Measurements from ENCODE around the gene CADPS2. TPM values are rescaled to one million over a fixed set of nuclear protein-coding genes. Genes with fewer than 3 reads are reported as not detected.
"Not testable (repeated sequence)": the region's sequence is repeated elsewhere in the genome, so short reads cannot be mapped to it uniquely, and the experiment has no call there.

Gene CADPS2
- polyA plus RNA-seq, 1 experiment = 0.38 TPM

GRCh38 chr7:122643250-122643649, 243.0 kb downstream of the CADPS2 start:
- Histone ChIP-seq H3K27me3 (ENCODE audit: control insufficient read depth, insufficient read depth, low read length) (no peaks in the 10 kb centered on the region), H3K4me3 (ENCODE audit: low read depth, low read length) (no peak overlapping the region), H3K36me3 (ENCODE audit: control insufficient read depth, insufficient read depth, low read length) (no peaks in the 10 kb centered on the region)
- DNase-seq (ENCODE audit: low read depth) = no peak
- TF ChIP-seq CTCF (IDR thresholded peaks at IDR 0.05; ENCODE audit: insufficient read depth, low read depth, low read length) = no peak
- ChIA-PET POLR2A (no interaction called here), CTCF (no interaction called here)

- POLR2A ChIA-PET = no interaction called here
- no peak for TF ChIP-seq CTCF (IDR thresholded peaks at IDR 0.05; ENCODE audit: insufficient read depth, low read depth, low read length)
- H3K4me3 ChIP-seq (ENCODE audit: low read depth, low read length) = no peak overlapping the region
- no peaks in the 10 kb centered on the region for H3K27me3 ChIP-seq (ENCODE audit: control insufficient read depth, insufficient read depth, low read length)
- no peaks in the 10 kb centered on the region for H3K36me3 ChIP-seq (ENCODE audit: control insufficient read depth, insufficient read depth, low read length)
- no peak for DNase-seq (ENCODE audit: low read depth)
- CTCF ChIA-PET = no interaction called here
Measured at GRCh38 chr7:122638459-122638858, 247.8 kb downstream of the CADPS2 start.

- TF ChIP-seq CTCF (IDR thresholded peaks at IDR 0.05; ENCODE audit: insufficient read depth, low read depth, low read length) = no peak
- ChIA-PET CTCF (no interaction called here), POLR2A (no interaction called here)
- Histone ChIP-seq H3K27me3 (ENCODE audit: control insufficient read depth, insufficient read depth, low read length) (no peaks in the 10 kb centered on the region), H3K4me3 (ENCODE audit: low read depth, low read length) (no peak overlapping the region), H3K36me3 (ENCODE audit: control insufficient read depth, insufficient read depth, low read length) (no peaks in the 10 kb centered on the region)
- DNase-seq (ENCODE audit: low read depth) = no peak
Measured at GRCh38 chr7:122637784-122638183, 248.5 kb downstream of the CADPS2 start.

GRCh38 chr7:122635481-122635880, 250.8 kb downstream of the CADPS2 start:
- H3K4me3 ChIP-seq (ENCODE audit: low read depth, low read length); H3K27me3 ChIP-seq (ENCODE audit: control insufficient read depth, insufficient read depth, low read length); CTCF ChIA-PET; POLR2A ChIA-PET; H3K36me3 ChIP-seq (ENCODE audit: control insufficient read depth, insufficient read depth, low read length); DNase-seq (ENCODE audit: low read depth): not testable (repeated sequence)

- DNase-seq (ENCODE audit: low read depth) = no peak
- Histone ChIP-seq H3K27me3 (ENCODE audit: control insufficient read depth, insufficient read depth, low read length) (no peaks in the 10 kb centered on the region), H3K4me3 (ENCODE audit: low read depth, low read length) (no peak overlapping the region), H3K36me3 (ENCODE audit: control insufficient read depth, insufficient read depth, low read length) (no peaks in the 10 kb centered on the region)
- ChIA-PET POLR2A (no interaction called here), CTCF (no interaction called here)
- TF ChIP-seq CTCF (IDR thresholded peaks at IDR 0.05; ENCODE audit: insufficient read depth, low read depth, low read length) = no peak
Measured at GRCh38 chr7:122633472-122633871, 252.8 kb downstream of the CADPS2 start.

GRCh38 chr7:122632238-122632637, 254.0 kb downstream of the CADPS2 start:
- no peaks in the 10 kb centered on the region for H3K36me3 ChIP-seq (ENCODE audit: control insufficient read depth, insufficient read depth, low read length)
- no peak for DNase-seq (ENCODE audit: low read depth)
- POLR2A ChIA-PET = no interaction called here
- no peaks in the 10 kb centered on the region for H3K27me3 ChIP-seq (ENCODE audit: control insufficient read depth, insufficient read depth, low read length)
- TF ChIP-seq CTCF (IDR thresholded peaks at IDR 0.05; ENCODE audit: insufficient read depth, low read depth, low read length) = no peak
- CTCF ChIA-PET = no interaction called here
- H3K4me3 ChIP-seq (ENCODE audit: low read depth, low read length) = no peak overlapping the region
